Upper lobe of right lung (tissue), 1 donor: ENCODE measurements around the gene USP34. TPM values are rescaled to one million over a fixed set of nuclear protein-coding genes. Genes with fewer than 3 reads are reported as not detected.
A peak's percentile ranks its signal among the peaks of the same experiment; 100 is the strongest.

ENCODE experiments used
- ATAC-seq: fragments of 200-7000 bp; cut with Tn5 transposase; one replicate; pipeline ENCODE4 v1.9.1; 2020; ENCODE audit warnings: mild to moderate bottlenecking, moderate library complexity
- DNase-seq: peaks from one replicate; pipeline ENCODE4 v3.0.0-alpha.2; 2020
- H3K27ac ChIP-seq: fragments of 200-600 bp; one replicate; pipeline ENCODE4 v1.8.0; 2022
- H3K27me3 ChIP-seq: fragments of 200-600 bp; one replicate; pipeline ENCODE4 v1.8.0; 2022; ENCODE audit warnings: mild to moderate bottlenecking
- H3K36me3 ChIP-seq: fragments of 200-600 bp; one replicate; pipeline ENCODE4 v1.8.0; 2022
- H3K4me1 ChIP-seq: fragments of 200-600 bp; one replicate; pipeline ENCODE4 v1.8.0; 2022
- H3K4me3 ChIP-seq: fragments of 200-600 bp; one replicate; pipeline ENCODE4 v1.8.0; 2022; ENCODE audit warnings: mild to moderate bottlenecking
- H3K9me3 ChIP-seq: fragments of 200-600 bp; one replicate; pipeline ENCODE4 v1.8.0; 2022
- CTCF ChIP-seq: fragments of 200-600 bp; IDR thresholded peaks from one replicate; pipeline ENCODE4 v1.8.0; 2022; ENCODE audit warnings: antibody characterized with exemption
- intact Hi-C: fragments of 100-400 bp; cut with DNase I; formaldehyde crosslinking; loops from one replicate; pipeline ENCODE4 v1.11.0; 2022
- long read RNA-seq: library from polyadenylated mRNA; unstranded; transcript quantifications from one replicate; pipeline ENCODE4 v2.0.0, GENCODE V29; 2021
- total RNA-seq: library from RNA; stranded (reverse); fragmentation: NEBNext Ultra II Directional; extraction: Animal tissue kit (Norgen Biotek cat#: 25700); gene quantifications from one replicate; pipeline ENCODE4 v1.2.1, GENCODE V29; 2021
- donor health status: DM: no; HTN: yes; CAD: no; lungs with severe emphysema.

The USP34 gene
- total RNA-seq: 112 TPM
- long read RNA-seq, partial matches to known transcripts: 14 of 20 reads
- long read RNA-seq, other reads (novel, unspliced or antisense): 6 of 20 reads

- H3K36me3 ChIP-seq: no peaks in the 10 kb centered on the region
- DNase-seq (peak; percentile 98), ATAC-seq (peak; percentile 97)
- H3K27me3 ChIP-seq: no peaks in the 10 kb centered on the region
- H3K4me3 ChIP-seq: peak within 1 kb of the TSS; percentile 90
- intact Hi-C loops: no loop called here
- H3K4me1 ChIP-seq: peaks cover 27% of the 10 kb centered on the region
- H3K27ac ChIP-seq: peak within 1 kb of the TSS; percentile 99
- H3K9me3 ChIP-seq: no peaks in the 10 kb centered on the region
- no peak for TF ChIP-seq CTCF
Observed at GRCh38 chr2:61470965-61471904, at the start of gene USP34. Gene USP34, minus strand, starts transcription at chr2:61471087. Its CDS starts 395 bp downstream, at chr2:61470692.

DNA sequence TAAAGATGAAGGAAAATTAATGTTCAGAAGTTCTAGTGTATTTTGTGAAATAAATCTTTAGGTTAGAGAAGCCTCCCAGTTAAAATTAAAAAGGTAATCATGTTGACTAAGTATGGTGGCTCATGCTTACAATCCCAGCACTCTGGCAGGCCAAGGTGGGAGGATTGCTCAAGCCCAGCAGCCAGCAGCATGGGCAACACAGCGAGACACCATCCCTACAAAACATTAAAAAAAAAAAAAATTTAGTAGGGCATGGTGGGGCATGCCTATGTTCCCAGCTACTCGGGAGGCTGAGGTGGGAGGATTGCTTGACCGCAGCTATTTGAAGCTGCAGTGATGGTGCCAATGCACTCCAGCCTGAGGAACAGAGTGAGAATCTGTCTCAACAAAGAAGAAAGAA lies 49.4 kb upstream of the USP34 start:
- no peak for TF ChIP-seq CTCF
- Histone ChIP-seq H3K9me3 (no peaks in the 10 kb centered on the region), H3K27me3 (no peaks in the 10 kb centered on the region), H3K4me1 (no peaks in the 10 kb centered on the region), H3K27ac (no peak overlapping the region), H3K36me3 (peaks cover 73% of the 10 kb centered on the region), H3K4me3 (no peak overlapping the region)
- ATAC-seq: no peak
- intact Hi-C loops: no loop called here
- DNase-seq: no peak

GRCh38 chr2:61512768-61513398 lies 42.0 kb upstream of the USP34 start:
- no peaks in the 10 kb centered on the region for H3K27me3 ChIP-seq
- ATAC-seq: no peak
- peaks cover 81% of the 10 kb centered on the region for H3K36me3 ChIP-seq

DNA sequence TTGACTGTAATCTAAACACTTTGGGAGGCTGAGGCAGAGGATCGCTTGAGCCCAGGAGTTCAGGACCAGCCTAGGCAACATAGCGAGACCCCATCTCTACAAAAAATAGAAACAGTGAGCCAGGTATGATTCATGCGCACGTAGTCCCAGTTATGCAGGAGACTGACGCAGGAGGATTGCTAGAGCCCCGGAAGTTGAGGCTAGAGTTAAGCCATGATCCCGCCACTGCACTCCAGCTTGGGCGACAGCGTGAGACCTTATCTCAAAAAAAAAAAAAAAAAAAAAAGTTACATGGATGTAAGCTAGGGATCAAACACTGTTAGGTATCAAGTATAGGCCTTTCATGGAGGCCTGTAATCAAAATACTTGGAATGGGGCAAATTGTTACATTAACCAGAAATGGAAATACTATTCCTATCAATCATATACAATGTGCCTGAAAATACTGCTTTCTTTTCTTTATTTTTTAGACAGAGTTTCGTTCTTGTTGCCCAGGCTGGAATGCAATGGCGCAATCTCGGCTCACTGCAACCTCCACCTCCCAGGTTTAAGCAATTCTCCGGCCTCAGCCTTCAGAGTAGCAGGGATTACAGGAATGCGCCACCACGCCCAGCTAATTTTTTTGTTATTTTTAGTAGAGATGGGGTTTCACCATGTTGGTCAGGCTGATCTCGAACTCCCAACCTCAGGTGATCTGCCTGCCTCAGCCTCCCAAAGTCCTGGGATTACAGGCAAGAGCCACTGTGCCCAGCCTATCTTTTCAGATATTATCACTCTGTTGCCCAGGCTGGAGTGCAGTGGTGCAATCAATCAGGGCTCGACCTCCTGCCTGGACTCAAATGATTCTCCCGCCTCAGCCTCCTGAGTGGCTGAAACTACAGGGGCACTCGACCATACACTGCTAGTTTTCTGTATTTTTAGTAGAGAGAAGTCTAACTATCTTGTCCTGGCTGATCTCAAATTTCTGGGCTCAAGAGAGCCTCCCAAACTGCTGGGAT lies 40.1 kb upstream of the USP34 start:
- Histone ChIP-seq H3K4me1 (peaks cover 5% of the 10 kb centered on the region), H3K9me3 (no peaks in the 10 kb centered on the region), H3K27ac (no peak overlapping the region), H3K36me3 (peaks cover 74% of the 10 kb centered on the region), H3K4me3 (no peak overlapping the region), H3K27me3 (no peaks in the 10 kb centered on the region)
- TF ChIP-seq CTCF: no peak
- intact Hi-C loops: no loop called here
- ATAC-seq (no peak), DNase-seq (no peak)

More at GRCh38 chr2:61512768-61513398, 42.0 kb upstream of the USP34 start:
- Histone ChIP-seq H3K4me1 (peaks cover 5% of the 10 kb centered on the region), H3K9me3 (no peaks in the 10 kb centered on the region), H3K4me3 (no peak overlapping the region), H3K27ac (no peak overlapping the region)
- DNase-seq: no peak
- intact Hi-C loops: no loop called here
- no peak for TF ChIP-seq CTCF

- intact Hi-C loops: no loop called here
- Histone ChIP-seq H3K4me1 (no peaks in the 10 kb centered on the region), H3K4me3 (no peak overlapping the region), H3K9me3 (no peaks in the 10 kb centered on the region), H3K27ac (no peak overlapping the region), H3K36me3 (peaks cover 69% of the 10 kb centered on the region), H3K27me3 (no peaks in the 10 kb centered on the region)
- ATAC-seq (no peak), DNase-seq (no peak)
- no peak for TF ChIP-seq CTCF
Observed at GRCh38 chr2:61504949-61505348, 34.1 kb upstream of the USP34 start.
